Upper lobe of left lung (tissue), 6 donors: ENCODE data around the gene THBD. TPM values are rescaled to one million over a fixed set of nuclear protein-coding genes. Genes with fewer than 3 reads are reported as not detected.

ENCODE experiments used
- ATAC-seq, 2 donors: fragments of 200-7000 bp; cut with Tn5 transposase; one replicate each; pipeline ENCODE4 v1.9.1; 2022; ENCODE audit warnings: mild to moderate bottlenecking in 2 of 2, moderate library complexity in 2 of 2; ENCODE audit not compliant: low FRiP score in 2 of 2
- DNase-seq, 2 donors: peaks; one replicate each; pipeline ENCODE4 v3.0.0-alpha.2; 2019 to 2020
- H3K27ac ChIP-seq, 4 donors: fragments of 200-600 bp; sonication (generic); one replicate each; pipeline ENCODE4 v1.5.1; 2016 to 2019
- H3K27me3 ChIP-seq, 4 donors: fragments of 200-600 bp; sonication (generic); one replicate each; pipeline ENCODE4 v1.5.1; 2017 to 2019
- H3K36me3 ChIP-seq, 4 donors: fragments of 200-600 bp; sonication (generic); one replicate each; pipeline ENCODE4 v1.5.1; 2016 to 2019
- H3K4me1 ChIP-seq, 4 donors: fragments of 200-600 bp; sonication (generic); one replicate each; pipeline ENCODE4 v1.5.1; 2018 to 2019
- H3K4me3 ChIP-seq, 4 donors: fragments of 200-600 bp; sonication (generic); one replicate each; pipeline ENCODE4 v1.5.1; 2017 to 2019; ENCODE audit warnings: mild to moderate bottlenecking in 2 of 4, moderate library complexity in 1 of 4
- H3K9me3 ChIP-seq, 4 donors: fragments of 200-600 bp; sonication (generic); one replicate each; pipeline ENCODE4 v1.5.1; 2018 to 2019
- CTCF ChIP-seq, 6 experiments: fragments of 450-650 bp in 4 of 6; fragments of 200-600 bp in 2 of 6; sonication (generic) in 2 of 6; IDR thresholded peaks; one replicate each; pipeline ENCODE4 v1.5.1; 2016 to 2019; ENCODE audit warnings: antibody characterized with exemption in 6 of 6
- EP300 ChIP-seq, 4 donors: sonication (generic); formaldehyde crosslinking; IDR thresholded peaks; one replicate each; pipeline ENCODE4 v1.5.1; 2017; ENCODE audit warnings: antibody characterized with exemption in 4 of 4, control low read depth in 2 of 4
- POLR2A ChIP-seq, 4 donors: fragments of 450-650 bp; IDR thresholded peaks; one replicate each; pipeline ENCODE4 v1.5.1; 2016 to 2017; ENCODE audit warnings: antibody characterized with exemption in 4 of 4, mild to moderate bottlenecking in 2 of 4
- POLR2AphosphoS5 ChIP-seq, 2 donors: sonication (generic); formaldehyde crosslinking; IDR thresholded peaks; one replicate each; pipeline ENCODE4 v1.5.1; 2017; ENCODE audit warnings: antibody characterized with exemption in 2 of 2
- WGBS, 2 donors: methylation state at CpG; one replicate each; pipeline ENCODE4 v1.1.5; 2017 to 2018; 5-methylcytosine and 5-hydroxymethylcytosine counted together
- total RNA-seq, 6 donors: library from RNA; depleted of rRNA in 4 of 6; stranded (reverse); fragments of >200 nt in 4 of 6; gene quantifications; one replicate each; pipeline versions ENCODE4 v1.1.0 to v1.2.1, GENCODE V29; 2016 to 2021
- donor health status: DM: no; HTN: no; CAD: no; lungs with moderate emphysema.
- donor health status: DM: no; HTN: yes; CAD: no; lungs with severe emphysema.

The THBD gene
- total RNA-seq, 6 donors from 2014 or later: 17.8 to 235 (median 88.1) TPM

- Histone ChIP-seq H3K9me3 (no peaks in the 10 kb centered on the region), H3K36me3 (no peaks in the 10 kb centered on the region), H3K4me1 (peaks cover 0 to 8% (median 5%) of the 10 kb centered on the region in 4 donors), H3K4me3 (peak within 1 kb of the TSS in 3 of 4 donors; percentile 19 to 33 (median 25)), H3K27ac (no peak within 1 kb of the TSS), H3K27me3 (peaks cover 0 to 18% (median 6%) of the 10 kb centered on the region in 4 donors)
- ATAC-seq (no peak), DNase-seq (peak in 1 of 2 donors; percentile 83)
- WGBS, 2 donors: 30 to 86% methylated on average over 15 to 52 of the region's 83 CpGs
- TF ChIP-seq EP300 (IDR thresholded peaks at IDR 0.05) (no peak), CTCF (IDR thresholded peaks at IDR 0.05) (no peak), POLR2AphosphoS5 (IDR thresholded peaks at IDR 0.05) (no peak), POLR2A (IDR thresholded peaks at IDR 0.05) (no peak)
These were observed 14.5 kb downstream of the THBD start, which contains the start of gene SSTR4 for GRCh38 chr20:23034721-23035671. SSTR4 (plus strand) TSS chr20:23035312; CDS start chr20:23035484, 172 bp downstream.

DNA sequence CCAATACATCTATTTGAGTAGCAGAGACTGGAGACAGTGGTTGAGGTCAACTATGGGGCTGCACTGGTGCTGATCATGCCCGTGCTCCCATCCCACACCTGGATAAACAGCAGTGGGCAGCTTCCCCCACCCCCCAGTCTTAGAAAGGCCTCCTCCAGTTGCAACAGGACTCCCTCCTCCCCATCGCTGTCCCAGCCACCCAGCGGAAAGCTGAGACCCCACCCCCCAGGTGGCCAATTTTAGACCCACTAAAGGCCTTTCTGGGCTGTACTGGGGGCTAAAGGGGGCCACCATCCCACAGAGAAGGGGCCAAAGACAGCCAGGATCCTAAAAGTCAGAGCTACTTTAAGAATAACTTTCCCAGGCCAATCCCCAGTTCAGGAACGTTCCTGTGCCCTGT, 15.6 kb downstream of the THBD start:
- ATAC-seq: no peak
- no peaks in the 10 kb centered on the region for H3K36me3 ChIP-seq
- TF ChIP-seq POLR2AphosphoS5 (IDR thresholded peaks at IDR 0.05): no peak
- TF ChIP-seq CTCF (IDR thresholded peaks at IDR 0.05): no peak
- TF ChIP-seq POLR2A (IDR thresholded peaks at IDR 0.05): no peak
- TF ChIP-seq EP300 (IDR thresholded peaks at IDR 0.05): no peak
- WGBS, 2 donors: 87 to 91% methylated on average over 3 to 4 of the region's 4 CpGs
- H3K4me1 ChIP-seq: peaks cover 0 to 8% (median 5%) of the 10 kb centered on the region in 4 donors
- DNase-seq: no peak
- H3K9me3 ChIP-seq: no peaks in the 10 kb centered on the region
- no peak overlapping the region for H3K4me3 ChIP-seq
- no peak overlapping the region for H3K27ac ChIP-seq
- H3K27me3 ChIP-seq: peaks cover 0 to 18% (median 6%) of the 10 kb centered on the region in 4 donors

- ATAC-seq (no peak), DNase-seq (no peak)
- H3K4me1 ChIP-seq: peaks cover 0 to 13% (median 5%) of the 10 kb centered on the region in 4 donors
- no peaks in the 10 kb centered on the region for H3K9me3 ChIP-seq
- H3K36me3 ChIP-seq: no peaks in the 10 kb centered on the region
- H3K4me3 ChIP-seq: no peak overlapping the region
- H3K27me3 ChIP-seq: peaks cover 0 to 18% (median 6%) of the 10 kb centered on the region in 4 donors
- 42 to 54% methylated on average over 5 of the region's 5 CpGs for WGBS, 2 donors
- H3K27ac ChIP-seq: peak overlapping the region in 1 of 4 donors; percentile 42
- TF ChIP-seq POLR2A (IDR thresholded peaks at IDR 0.05) (no peak), CTCF (IDR thresholded peaks at IDR 0.05) (no peak), POLR2AphosphoS5 (IDR thresholded peaks at IDR 0.05) (no peak), EP300 (IDR thresholded peaks at IDR 0.05) (no peak)
These were observed 16.8 kb downstream of the THBD start for GRCh38 chr20:23032750-23033078.

GRCh38 chr20:23032056-23032749, 17.3 kb downstream of the THBD start:
- no peak for TF ChIP-seq CTCF (IDR thresholded peaks at IDR 0.05)
- no peak for TF ChIP-seq EP300 (IDR thresholded peaks at IDR 0.05)
- TF ChIP-seq POLR2A (IDR thresholded peaks at IDR 0.05): no peak
- TF ChIP-seq POLR2AphosphoS5 (IDR thresholded peaks at IDR 0.05): no peak
- ATAC-seq: no peak
- Histone ChIP-seq H3K27me3 (peaks cover 0 to 18% (median 6%) of the 10 kb centered on the region in 4 donors), H3K4me3 (no peak overlapping the region), H3K4me1 (peaks cover 0 to 13% (median 5%) of the 10 kb centered on the region in 4 donors), H3K36me3 (no peaks in the 10 kb centered on the region), H3K9me3 (no peaks in the 10 kb centered on the region), H3K27ac (peak overlapping the region in 1 of 4 donors; percentile 42)
- WGBS, 2 donors: 56% methylated on average over 5 to 6 of the region's 6 CpGs
- DNase-seq: no peak
